Gastrocnemius medialis (tissue), 4 donors: Measurements from ENCODE around the gene TRMT44.

Experiments used
- CTCF ChIP-seq, 5 experiments: fragments of 450-650 bp in 3 of 5; fragments of 200-600 bp in 2 of 5; sonication (generic) in 2 of 5; IDR thresholded peaks in 4 of 5; conservative IDR thresholded peaks in 1 of 5; 1 replicate in 4 of 5; 2 replicates in 1 of 5; pipeline ENCODE4 v1.5.1; 2016 to 2019; ENCODE audit warnings: antibody characterized with exemption in 5 of 5, mild to moderate bottlenecking in 3 of 5, moderate library complexity in 3 of 5
- POLR2A ChIP-seq, 2 donors: fragments of 450-650 bp; IDR thresholded peaks; one replicate each; pipeline ENCODE4 v1.6.1; 2017; ENCODE audit warnings: antibody characterized with exemption in 2 of 2, mild to moderate bottlenecking in 2 of 2, moderate library complexity in 2 of 2

- TF ChIP-seq CTCF (IDR thresholded peaks at IDR 0.05 in 4 of 5, conservative IDR thresholded peaks at IDR 0.05 in 1 of 5) (no peak), POLR2A (IDR thresholded peaks at IDR 0.05) (no peak)
Observed at GRCh38 chr4:8502836-8503585, 62.4 kb downstream of the TRMT44 start.
